ENCODE data around the gene B3GALT6.

B3GALT6 gene

GRCh38 chr1:1227386-1227785 lies 4.7 kb upstream of the B3GALT6 start:
- in situ Hi-C loops (cut with MboI; ENCODE audit: low pct_unique_long_range_greater_than_20kb, low sequenced_read_pairs) = loop anchor here (25.0 kb wide), 1 partner anchor 90 kb away; no protein-coding TSS in a partner anchor
- no peak for DNase-seq

DNA sequence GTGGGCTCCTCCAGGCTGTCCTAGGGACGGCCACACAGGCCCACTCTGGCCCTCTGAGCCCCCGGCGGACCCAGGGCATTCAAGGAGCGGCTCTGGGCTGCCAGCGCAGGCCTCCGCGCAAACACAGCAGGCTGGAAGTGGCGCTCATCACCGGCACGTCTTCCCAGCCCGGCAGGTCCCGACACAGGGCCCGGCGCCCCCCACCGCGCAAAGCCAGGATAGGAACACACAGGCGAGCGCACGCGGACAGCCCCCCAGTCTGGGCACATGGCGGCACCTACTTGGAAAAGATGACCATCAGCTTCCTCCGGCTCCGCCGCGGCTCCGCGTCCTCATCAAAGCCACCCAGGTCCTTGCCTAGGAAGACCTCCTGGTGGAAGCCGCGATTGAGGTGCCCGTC lies 3.9 kb upstream of the B3GALT6 start:
- in situ Hi-C loops (cut with MboI; ENCODE audit: low pct_unique_long_range_greater_than_20kb, low sequenced_read_pairs) = loop anchor here (25.0 kb wide), 1 partner anchor 91 kb away; no protein-coding TSS in a partner anchor

DNA sequence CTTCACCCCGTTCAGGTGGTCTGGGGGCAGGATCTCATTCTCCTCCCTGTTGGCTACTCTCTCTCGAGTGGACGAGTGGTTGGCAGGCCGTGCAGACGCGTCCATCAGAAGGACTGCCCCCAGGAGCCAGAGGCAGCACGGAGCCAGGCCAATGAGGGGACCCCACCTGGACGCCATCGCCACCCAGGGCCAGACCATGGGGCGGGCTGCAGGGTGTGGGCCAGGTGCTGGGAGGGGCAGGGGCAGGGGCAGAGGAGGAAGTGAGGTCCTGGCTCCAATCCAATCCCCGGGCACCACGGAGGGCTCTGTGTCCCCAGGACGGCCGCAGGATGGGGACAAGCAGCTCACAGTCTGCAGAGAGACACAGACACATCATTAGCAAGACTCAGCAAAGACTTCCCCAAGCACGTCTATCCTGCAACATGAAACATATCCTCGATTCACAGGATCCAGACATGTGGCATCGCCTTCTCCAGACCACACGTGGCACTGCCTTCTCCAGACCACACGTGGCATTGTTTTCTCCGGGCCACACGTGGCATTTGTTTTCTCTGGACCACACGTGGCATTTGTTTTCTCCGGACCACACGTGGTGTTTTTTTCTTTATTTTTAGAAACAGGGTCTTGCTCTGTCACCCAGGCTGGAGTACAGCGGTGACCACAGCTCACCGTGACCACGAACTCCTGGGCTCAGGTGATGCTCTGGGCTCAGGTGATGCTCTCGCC lies 3.3 kb upstream of the B3GALT6 start:
- in situ Hi-C loops (cut with MboI; ENCODE audit: low pct_unique_long_range_greater_than_20kb, low sequenced_read_pairs) = loop anchor here (25.0 kb wide), 1 partner anchor 91 kb away; no protein-coding TSS in a partner anchor
- DNase-seq = no peak

More for the DNA sequence above, 3.9 kb upstream of the B3GALT6 start:
- DNase-seq = no peak

DNA sequence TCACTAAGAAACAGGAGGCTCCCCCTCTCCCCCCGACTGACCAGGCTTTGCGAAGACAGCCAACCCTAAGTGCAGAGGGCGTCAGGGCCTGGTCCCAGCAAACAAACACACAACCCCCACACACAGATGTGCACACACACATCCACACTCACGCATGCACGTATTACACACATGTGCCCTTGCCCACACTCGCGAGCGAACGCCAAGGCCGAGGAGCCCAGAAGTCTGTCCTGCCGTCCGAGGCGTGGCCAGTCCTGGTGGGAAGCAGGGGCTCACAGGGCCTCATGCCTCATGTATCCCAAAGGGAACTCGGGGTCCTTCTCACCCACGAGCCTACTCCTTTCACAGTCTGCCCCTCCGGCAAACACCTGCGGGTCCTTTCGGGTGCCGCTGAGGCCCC lies 2.3 kb upstream of the B3GALT6 start:
- DNase-seq = no peak
- in situ Hi-C loops (cut with MboI; ENCODE audit: low pct_unique_long_range_greater_than_20kb, low sequenced_read_pairs) = loop anchor here (25.0 kb wide), 1 partner anchor 92 kb away; no protein-coding TSS in a partner anchor

GRCh38 chr1:1230656-1231399 lies 1.2 kb upstream of the B3GALT6 start:
- in situ Hi-C loops (cut with MboI; ENCODE audit: low pct_unique_long_range_greater_than_20kb, low sequenced_read_pairs) = loop anchor here (25.0 kb wide), 1 partner anchor 94 kb away; no protein-coding TSS in a partner anchor
- peak; percentile 44 for DNase-seq

DNA sequence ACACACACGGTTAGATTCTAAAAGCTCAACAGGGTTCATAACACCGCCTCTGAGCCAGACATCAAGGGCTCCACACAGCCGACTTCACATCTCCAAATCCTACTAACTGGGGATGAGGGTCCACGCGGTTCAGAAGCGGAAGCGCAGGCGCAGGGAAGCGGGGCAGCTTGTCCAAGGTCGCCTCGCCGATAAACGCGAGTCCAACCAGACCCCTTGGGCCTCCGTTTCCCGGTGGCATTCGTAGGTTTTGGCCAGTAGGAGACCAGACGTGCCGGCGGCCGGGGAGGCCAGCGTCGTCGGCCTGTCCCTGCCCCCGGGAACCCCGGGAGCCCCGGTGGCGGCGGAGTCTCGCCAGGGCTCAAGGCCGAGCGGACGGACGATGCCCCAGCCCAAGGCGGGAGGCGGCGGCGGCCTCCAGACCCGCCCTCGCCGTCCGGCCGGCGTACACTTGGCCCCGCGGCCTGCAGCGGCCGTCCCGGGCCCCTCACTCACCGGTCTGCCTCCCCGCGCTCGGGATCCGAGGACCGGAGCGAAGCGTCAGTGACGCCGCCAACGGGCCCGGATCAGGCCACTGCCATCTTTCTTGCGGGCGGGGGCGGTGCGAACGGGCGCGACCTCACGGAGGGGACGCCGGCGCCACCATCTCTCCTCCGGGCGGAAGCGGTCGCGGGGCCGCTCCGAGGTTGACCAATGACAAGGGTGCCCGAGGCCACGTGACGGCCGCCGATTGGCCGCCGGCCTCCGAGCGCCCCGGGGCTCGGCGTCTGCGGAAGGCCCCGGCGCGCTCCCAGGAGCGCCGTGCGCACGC lies 433 bp upstream of the B3GALT6 start, which contains the start of gene SDF4:
SDF4 (minus strand) TSS at position 602 of the 808 bp plus-strand sequence. CDS start 3,229 bp downstream, outside the sequence.
- in situ Hi-C loops (cut with MboI; ENCODE audit: low pct_unique_long_range_greater_than_20kb, low sequenced_read_pairs) = loop anchor here (25.0 kb wide), 1 partner anchor 94 kb away; no protein-coding TSS in a partner anchor
- peak; percentile 96 for DNase-seq

DNA sequence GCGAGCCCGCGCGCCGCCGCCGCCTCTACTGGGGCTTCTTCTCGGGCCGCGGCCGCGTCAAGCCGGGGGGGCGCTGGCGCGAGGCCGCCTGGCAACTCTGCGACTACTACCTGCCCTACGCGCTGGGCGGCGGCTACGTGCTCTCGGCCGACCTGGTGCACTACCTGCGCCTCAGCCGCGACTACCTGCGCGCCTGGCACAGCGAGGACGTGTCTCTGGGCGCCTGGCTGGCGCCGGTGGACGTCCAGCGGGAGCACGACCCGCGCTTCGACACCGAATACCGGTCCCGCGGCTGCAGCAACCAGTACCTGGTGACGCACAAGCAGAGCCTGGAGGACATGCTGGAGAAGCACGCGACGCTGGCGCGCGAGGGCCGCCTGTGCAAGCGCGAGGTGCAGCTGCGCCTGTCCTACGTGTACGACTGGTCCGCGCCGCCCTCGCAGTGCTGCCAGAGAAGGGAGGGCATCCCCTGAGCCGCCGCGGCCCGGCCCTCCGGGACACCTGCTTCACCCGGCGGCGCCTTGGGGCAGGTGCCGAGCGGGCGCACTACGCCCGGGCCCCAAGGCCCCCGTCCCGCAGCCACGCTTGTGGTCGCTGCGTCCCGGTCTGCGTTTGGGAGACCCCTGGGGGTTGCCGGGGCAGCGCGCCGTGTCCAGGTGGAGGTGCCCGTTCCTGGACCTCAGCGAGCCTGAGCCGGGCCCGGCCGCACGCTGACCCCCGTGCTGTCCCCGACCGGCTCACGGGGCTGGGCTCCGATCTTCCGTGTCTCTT lies 944 bp downstream of the B3GALT6 start:
- no peak for DNase-seq
- in situ Hi-C loops (cut with MboI; ENCODE audit: low pct_unique_long_range_greater_than_20kb, low sequenced_read_pairs) = loop anchor here (25.0 kb wide), 1 partner anchor 96 kb away; no protein-coding TSS in a partner anchor

DNA sequence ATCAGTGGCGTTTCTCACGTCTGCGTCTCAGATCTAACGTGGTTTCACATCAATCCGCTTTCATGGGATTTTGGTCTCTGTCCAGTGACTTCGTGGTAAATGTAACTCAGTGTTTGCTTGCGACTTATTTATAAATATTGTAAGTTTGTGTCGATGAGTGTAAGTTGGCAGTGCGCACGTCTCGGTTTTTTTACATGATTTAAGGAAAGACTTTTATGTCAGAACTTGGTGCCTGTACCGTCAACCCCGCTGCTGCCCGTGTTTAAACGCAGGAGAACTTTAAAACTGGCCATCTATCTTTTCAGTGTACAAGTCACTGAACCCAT lies 1.5 kb downstream of the B3GALT6 start:
- in situ Hi-C loops (cut with MboI; ENCODE audit: low pct_unique_long_range_greater_than_20kb, low sequenced_read_pairs) = loop anchor here (25.0 kb wide), 1 partner anchor 96 kb away; no protein-coding TSS in a partner anchor
- DNase-seq = no peak

DNA sequence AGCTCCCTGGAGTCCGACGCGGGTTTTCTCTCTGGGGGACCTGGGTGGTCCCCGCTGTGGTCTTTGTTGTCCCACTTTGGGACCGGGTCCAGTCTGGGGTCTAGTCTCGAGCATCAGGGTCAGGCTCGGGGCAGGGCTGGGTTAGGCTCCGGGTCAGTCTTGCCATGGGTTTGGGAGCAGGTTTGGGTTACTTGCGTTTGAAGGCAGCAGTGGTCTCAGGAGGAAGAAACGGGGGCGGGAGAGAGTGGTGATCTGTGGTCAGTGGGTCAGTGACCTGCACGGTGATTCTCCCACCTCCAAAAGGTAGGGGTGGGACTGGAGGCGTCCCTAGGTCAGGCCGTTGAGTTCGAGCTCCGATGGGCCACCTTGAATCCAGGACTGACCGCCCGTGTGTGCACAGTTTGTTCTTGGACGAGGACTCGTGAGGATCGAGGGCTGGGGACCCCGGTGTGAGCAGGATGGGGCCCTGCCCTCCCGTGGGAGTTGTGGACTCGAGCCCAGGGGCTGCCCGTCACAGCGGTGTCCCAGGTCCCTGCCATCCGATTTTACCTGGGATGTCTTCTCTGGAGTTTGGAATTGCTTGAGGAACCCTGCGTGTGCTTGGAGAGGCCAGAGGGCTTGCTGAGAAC lies 2.3 kb downstream of the B3GALT6 start:
- in situ Hi-C loops (cut with MboI; ENCODE audit: low pct_unique_long_range_greater_than_20kb, low sequenced_read_pairs) = loop anchor here (25.0 kb wide), 1 partner anchor 97 kb away; no protein-coding TSS in a partner anchor

GRCh38 chr1:1235016-1235744 lies 3.1 kb downstream of the B3GALT6 start:
- in situ Hi-C loops (cut with MboI; ENCODE audit: low pct_unique_long_range_greater_than_20kb, low sequenced_read_pairs) = loop anchor here (25.0 kb wide), 1 partner anchor 98 kb away; no protein-coding TSS in a partner anchor
- no peak for DNase-seq

More for the DNA sequence above, 2.3 kb downstream of the B3GALT6 start:
- no peak for DNase-seq

- no peak for DNase-seq
- in situ Hi-C loops (cut with MboI; ENCODE audit: low pct_unique_long_range_greater_than_20kb, low sequenced_read_pairs) = loop anchor here (25.0 kb wide), 1 partner anchor 99 kb away; no protein-coding TSS in a partner anchor
These were observed 4.2 kb downstream of the B3GALT6 start for GRCh38 chr1:1236176-1236763.

DNA sequence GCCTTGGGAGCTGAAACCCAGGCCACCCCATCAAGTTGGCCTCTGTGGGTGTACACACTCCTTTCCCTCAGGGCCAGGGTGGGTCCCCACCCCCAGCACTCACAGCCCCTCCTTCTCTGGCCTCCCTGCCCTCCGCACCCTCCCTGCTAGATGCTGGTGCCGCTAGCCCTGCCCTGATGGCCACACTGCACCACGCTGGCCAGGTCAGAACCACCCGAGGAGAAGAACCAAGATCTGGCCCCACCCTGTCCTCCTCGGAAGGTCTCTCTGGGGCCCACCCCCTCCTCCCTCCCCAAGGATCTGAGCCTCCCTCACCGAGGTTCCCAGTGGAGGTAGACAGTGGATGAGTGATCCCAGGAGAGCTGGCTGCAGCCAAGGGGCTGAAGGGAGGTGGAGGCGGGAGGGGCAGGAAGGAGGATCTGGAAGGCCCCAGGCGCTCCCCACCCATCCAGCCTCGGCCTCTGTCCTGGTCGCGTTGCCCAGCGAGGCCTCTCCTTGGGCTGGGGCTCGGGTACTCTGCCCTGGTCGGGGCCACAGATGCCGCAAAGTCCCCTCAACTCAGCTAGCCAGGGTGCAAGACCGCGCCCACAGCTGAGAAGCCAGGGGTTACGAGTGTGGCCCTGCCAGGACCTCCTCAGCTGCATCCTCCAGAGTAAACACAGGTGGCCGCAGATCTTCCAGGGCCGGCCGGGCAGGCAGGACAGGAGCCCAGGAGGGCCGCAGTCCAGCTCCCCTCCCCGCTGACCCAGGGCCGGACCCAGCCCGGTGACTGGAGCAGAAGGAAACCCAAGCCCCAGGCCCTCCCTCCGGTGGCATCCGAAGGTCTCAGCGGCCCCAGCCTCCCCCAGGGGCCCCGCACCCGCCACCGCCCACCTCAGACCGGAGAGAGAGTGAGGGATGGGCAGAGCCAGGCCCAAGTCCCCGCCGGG lies 5.2 kb downstream of the B3GALT6 start:
- in situ Hi-C loops (cut with MboI; ENCODE audit: low pct_unique_long_range_greater_than_20kb, low sequenced_read_pairs) = loop anchor here (25.0 kb wide), 1 partner anchor 100 kb away; no protein-coding TSS in a partner anchor
- no peak for DNase-seq

GRCh38 chr1:1237874-1238701 lies 6.1 kb downstream of the B3GALT6 start:
- DNase-seq = no peak
- in situ Hi-C loops (cut with MboI; ENCODE audit: low pct_unique_long_range_greater_than_20kb, low sequenced_read_pairs) = loop anchor here (25.0 kb wide), 1 partner anchor 101 kb away; no protein-coding TSS in a partner anchor

DNA sequence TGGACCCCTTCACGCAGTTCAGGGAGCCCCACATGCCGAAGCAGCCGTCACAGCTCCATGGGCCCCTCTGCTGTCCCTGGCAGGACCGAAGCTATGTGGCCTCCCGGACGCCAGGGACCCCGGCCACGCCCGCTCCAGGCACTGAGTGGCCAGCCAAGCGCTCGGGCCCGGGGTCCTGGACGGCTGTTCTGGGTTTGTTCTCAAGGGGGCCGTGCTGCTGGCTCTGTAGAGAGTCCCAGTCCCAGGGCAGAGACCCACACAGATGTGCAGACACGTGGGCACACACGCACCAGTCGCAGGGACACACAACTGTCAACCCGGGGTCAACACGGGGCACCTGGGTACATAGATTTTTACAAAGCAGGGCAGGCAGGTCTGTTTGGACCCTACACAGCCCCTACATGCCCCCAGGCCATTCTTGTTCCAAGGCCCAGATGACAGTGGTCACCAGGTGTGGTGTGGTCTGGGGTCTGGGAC lies 6.7 kb downstream of the B3GALT6 start:
- no peak for DNase-seq
- in situ Hi-C loops (cut with MboI; ENCODE audit: low pct_unique_long_range_greater_than_20kb, low sequenced_read_pairs) = loop anchor here (25.0 kb wide), 1 partner anchor 101 kb away; no protein-coding TSS in a partner anchor

- in situ Hi-C loops (cut with MboI; ENCODE audit: low pct_unique_long_range_greater_than_20kb, low sequenced_read_pairs) = loop anchor here (25.0 kb wide), 1 partner anchor 102 kb away; no protein-coding TSS in a partner anchor
- DNase-seq = no peak
These were observed 7.2 kb downstream of the B3GALT6 start for GRCh38 chr1:1239227-1239613.

Data from KBM-7 (cell line).